ENCODE data around the gene CCDC6. TPM values are rescaled to one million over a fixed set of nuclear protein-coding genes. Genes with fewer than 3 reads are reported as not detected.
"Not testable (repeated sequence)": the region's sequence is repeated elsewhere in the genome, so short reads cannot be mapped to it uniquely, and the experiment has no call there.

The CCDC6 gene
- total RNA-seq, 1 experiment from 2014 or later: 14.5 TPM

DNA sequence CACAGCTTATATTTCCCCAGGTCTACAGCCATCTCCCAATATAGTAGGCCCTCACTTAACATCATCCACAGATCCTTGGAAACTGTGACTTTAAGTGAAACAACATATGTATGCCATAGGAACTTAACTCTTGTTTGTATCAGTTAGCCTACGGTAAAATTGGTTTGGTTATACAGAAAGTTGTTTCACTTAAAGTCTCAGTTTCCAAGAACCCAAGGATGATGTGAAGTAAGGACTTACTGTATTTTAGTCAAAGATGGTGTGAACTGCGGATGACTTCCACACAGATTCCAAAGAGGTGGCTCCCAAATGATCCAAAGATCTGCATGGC, 96.7 kb downstream of the CCDC6 start:
- DNase-seq (ENCODE audit: low spot score): no peak

DNA sequence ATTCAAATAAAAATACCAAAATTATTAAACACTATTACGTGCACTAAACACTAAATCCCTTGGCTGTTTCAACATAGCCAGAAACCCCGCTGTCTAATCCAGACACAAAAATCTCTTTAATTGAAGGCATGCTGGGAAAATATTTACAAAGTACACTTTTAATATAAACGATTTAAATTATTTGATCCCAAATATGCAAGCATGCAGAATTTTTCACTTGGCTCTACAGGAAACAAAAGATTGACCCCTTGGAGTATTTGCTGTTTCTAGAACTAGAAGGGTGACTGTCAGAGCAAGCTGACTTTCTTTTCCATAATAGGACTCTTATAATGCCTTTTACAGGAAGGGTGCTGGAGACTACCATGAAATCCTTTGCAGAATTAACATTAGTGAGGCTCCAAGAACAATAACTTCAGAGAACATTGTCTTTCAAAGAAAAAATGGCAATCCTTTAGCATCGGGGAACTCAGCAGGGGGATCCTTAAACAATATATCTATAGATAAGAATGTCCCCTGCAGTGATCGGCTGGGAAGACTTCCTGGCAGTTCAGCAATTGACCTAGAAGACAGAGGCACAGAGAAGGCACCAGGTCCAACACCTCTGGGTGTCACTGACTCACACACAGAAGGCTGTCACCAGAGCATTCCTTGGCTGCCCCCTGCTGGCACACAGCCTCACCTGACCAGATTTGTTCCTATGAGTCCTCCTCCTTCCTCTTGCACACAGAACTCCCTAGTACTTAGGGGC, 97.3 kb downstream of the CCDC6 start:
- peak; percentile 57 for DNase-seq (ENCODE audit: low spot score)

DNA sequence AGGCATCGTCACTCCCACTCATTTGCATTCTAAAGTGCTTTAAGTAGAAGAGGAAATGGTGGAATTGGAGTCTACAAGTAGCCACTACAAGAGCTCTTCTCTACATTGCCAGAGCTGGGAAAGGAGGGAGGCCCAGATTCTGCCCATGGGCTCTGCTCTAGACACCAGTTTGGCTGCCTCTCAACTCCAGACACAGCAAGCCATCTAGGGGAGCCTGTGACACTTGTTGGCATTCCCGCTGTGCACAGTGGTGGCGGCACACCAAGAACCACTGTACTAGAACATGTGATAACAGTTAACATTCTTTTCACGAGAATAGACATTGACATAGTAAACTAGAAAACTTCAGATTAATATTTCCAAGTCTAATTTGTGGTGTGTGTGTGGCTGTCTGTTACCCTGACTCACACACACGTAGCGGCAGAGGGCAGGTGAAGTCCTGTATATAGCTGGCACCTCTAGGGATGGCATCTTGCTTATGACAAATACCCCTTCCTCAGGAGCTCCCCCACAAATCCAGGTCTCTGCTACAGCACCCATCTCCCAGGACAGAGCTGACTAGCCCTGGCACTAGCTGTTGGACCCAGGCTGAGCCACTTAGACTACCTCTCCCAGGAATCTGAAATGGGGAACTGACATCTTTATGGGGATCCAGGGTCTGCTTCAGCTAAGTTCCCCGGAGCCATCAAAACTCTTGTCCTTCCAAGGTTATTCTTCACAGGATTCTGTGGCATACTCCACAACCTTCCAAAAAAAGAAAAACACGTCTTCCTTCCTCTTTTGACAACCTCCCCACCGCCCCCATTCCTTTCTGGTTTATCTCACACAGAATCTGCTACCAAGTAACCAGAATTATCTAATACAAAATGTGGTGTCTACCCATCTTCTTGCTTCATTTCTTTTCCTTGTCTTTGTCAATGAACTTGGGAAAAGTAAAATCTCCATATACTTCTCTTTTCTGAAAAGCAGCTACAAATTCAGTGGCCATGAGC, 98.4 kb downstream of the CCDC6 start:
- DNase-seq (ENCODE audit: low spot score): no peak

DNA sequence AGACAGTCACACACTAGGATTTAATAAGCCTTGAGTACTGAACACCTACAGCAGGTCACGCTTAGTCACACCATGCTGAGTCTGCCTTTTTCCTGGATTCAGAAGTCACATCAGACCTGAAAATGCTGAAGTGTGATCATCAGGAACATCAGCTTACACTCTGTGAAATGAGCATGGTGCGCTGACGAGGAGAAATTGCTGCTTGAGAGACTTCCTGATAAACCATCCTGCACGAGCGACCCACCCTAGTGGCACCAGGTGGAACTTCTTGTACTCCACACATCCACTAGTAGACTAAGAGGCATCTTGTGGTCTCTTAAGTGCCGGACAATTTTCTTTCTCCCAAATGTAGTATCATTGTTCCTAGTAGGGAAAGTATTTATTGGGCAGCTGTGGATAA, 101.3 kb downstream of the CCDC6 start:
- peak; percentile 16 for DNase-seq (ENCODE audit: low spot score)

DNA sequence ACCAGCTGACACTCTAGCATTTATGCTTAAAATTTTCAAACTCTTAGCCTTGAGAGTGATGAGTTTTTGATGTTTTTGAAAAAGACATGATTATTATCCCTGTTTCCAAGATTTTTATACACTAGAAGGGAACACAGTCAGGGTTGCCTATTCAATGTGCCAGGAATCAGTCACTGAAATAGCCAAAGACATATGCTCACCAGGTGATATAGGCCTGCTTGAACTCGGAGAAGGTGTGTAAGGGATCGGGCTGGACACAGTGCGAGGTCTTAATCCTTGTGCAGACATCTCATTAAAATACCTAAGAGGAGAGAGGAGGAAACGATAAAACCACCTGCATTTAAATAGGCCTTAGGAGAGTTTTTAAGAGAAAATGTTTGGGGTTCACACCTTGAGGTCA, 102.1 kb downstream of the CCDC6 start:
- no peak for DNase-seq (ENCODE audit: low spot score)

DNA sequence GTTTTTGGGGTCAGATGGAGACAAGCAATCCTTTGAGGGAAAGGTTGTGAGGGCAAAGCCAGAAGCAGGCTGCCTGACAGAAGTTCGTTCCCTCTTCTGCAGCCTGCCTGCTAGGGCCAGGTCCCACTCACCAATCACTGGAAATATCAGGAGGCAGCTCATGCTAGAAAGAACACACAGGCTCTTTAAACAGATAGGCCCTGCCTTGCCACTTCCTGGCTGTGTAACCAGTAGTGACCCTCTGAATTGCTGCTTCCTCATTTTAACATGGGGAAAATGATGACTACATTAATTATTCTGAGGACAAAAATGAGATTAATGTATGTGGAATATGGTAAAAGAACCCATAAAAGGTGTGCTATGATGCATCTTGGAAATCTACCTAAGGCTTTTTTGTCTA, 102.6 kb downstream of the CCDC6 start:
- no peak for DNase-seq (ENCODE audit: low spot score)

DNA sequence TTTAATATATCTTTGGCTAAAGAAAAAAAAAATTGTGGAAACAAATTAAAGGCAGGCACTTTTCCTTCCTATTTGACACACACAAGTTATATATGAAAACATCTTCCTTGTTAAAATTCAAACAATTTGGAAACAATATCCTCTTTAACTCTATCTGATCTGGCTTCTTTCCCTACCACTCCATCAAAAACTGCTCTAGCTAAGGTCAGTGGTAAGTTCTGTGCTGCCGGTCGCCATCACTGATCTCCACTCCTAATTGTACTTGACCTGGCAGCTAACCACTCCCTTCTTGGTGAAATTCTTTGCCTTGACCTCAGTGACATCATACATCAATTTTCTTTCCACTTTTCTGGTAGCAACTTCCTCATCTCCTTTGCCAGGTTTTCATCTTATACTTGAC, 105.2 kb downstream of the CCDC6 start:
- no peak for DNase-seq (ENCODE audit: low spot score)

DNA sequence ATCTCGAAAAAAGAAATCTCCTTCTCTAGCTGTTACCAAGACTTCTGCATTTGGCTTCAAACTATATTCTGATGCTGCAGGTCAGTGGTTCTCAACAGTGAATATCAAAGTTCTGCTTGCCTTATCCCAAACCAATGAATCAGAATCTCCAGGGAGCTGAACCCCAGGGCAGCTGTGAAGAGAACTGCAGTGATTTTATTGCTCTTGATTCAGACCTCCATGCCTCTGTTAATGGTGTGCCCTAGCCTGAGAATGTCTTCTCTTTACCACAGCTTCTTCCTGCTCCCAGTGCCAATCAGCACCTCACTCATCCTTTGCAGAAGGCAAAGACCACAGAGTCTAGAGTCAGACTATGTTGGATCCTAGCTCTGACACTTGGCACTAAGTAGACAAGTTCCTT, 106.9 kb downstream of the CCDC6 start:
- DNase-seq (ENCODE audit: low spot score): no peak

DNA sequence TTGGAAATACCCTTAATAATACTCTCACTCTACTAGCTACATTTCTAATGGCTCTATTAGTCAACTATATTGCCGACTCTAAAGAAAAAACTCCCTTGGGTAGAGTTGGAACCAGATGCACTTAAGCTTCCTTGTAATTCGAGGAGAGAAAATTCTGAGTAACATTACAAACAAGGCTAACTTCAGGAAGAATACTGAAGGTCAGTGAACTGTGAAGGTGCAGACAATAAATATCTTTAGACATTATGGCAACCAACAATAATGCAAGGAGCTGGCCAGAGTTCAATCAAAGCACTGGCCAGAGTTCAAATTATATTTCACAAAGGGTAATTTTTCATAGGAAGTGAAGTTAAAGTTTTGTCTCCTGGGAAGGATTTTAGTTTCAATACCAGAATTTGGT, 112.4 kb downstream of the CCDC6 start:
- no peak for DNase-seq (ENCODE audit: low spot score)

DNA sequence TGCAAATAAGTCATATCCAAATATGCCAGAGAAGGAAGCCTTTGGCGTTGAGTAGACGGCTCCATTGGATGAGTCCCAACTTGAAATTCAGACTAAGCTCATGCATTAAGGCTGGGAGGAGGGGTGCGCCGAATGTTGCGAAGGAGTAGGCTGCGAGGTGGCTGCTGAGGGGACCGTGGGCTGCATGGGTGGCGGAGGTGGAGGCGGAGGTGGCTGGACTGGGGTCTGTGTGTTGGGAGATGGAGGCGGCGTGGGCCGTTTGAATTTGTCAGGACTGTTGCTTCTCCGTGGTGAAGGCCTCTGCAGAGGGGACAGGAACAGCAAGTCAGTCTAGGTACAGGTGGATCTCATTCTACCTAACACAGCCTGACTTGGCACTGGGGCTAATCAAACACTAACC, 113.5 kb downstream of the CCDC6 start:
- DNase-seq (ENCODE audit: low spot score): no peak

DNA sequence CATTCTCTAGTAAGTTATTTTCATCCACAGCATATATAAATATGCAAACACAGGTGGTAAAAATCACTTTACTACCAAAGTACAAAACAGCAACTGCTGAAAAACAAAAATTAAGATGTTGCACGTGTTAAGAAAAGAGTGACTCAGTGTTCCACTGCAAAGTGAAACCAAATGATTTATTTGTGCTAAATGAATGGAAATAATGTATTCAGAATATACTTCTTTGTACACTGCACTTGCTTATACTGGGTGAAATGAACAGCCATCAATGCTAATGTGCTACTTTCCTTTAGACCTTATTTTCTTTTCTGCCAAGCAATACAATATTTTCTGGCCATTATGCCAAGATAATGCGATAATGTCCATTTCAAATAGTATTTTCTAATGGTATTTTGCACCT, 114.8 kb downstream of the CCDC6 start:
- no peak for DNase-seq (ENCODE audit: low spot score)

DNA sequence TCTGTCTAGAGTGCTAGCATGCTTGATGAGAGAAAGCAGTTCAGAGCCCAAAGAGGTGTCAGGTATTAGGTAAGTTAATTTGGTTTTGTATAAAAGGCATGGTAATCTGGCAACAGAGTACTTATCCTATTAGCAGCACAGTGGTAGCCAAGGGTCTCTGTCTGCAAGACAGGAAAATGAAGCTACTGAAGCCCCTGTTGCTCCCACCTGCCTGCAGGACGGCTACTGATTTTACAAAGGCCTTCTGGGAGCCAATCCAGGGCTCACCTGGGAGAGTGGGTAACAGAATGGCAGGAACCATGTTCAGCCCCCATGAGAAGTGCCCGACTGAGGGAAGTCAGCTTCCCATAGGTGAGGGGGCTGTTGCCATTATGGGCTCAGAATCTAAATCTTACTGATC, 116.3 kb downstream of the CCDC6 start:
- not testable (repeated sequence) for DNase-seq (ENCODE audit: low spot score)

DNA sequence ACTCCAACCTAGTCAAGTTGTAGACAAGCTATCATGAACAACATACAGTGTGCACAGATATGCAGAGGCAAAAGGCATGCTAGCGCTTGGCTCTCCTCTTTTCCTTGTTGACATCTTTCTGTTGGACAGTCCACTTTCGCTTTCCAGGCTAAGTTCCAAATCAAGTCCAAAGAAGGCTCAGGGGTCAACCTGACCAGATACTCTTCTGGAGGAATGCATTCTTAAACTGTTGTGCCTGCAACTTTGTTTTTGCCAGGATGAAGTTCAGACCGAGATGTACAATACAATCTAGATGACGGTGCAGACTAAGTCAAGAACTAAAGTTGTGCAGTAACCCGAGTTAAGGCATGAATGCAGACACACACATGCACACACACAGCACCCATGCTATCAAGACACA, 117.4 kb downstream of the CCDC6 start:
- DNase-seq (ENCODE audit: low spot score): not testable (repeated sequence)

DNA sequence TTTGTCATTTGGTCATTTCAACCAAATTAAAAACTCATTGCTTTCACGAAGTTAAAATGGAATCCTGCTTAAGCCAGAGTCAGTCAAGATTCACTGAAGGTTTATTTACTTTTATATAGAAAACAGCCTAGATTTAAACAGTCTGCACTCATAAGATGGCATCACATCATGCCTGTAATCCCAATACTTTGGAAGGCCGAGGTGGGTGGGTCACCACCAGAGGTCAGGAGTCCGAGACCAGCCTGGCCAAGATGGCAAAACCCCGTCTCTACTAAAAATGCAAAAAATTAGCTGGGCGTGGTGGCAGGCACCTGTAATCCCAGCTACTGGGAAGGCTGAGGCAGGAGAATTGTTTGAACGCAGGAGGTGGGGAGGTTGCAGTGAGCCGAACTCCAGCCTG, 119.3 kb downstream of the CCDC6 start:
- DNase-seq (ENCODE audit: low spot score): not testable (repeated sequence)

DNA sequence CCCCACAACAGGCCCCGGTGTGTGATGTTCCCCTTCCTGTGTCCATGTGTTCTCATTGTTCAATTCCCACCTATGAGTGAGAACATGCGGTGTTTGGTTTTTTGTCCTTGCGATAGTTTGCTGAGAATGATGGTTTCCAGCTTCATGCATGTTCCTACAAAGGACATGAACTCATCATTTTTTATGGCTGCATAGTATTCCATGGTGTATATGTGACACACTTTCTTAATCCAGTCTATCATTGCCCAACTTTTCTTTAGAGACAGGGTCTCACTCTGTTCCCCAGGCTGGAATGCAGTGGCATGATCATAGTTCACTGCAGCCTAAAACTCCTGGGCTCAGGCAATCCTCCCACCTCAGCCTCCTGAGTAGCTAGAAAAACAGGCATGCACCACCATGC, 120.9 kb downstream of the CCDC6 start:
- not testable (repeated sequence) for DNase-seq (ENCODE audit: low spot score)

DNA sequence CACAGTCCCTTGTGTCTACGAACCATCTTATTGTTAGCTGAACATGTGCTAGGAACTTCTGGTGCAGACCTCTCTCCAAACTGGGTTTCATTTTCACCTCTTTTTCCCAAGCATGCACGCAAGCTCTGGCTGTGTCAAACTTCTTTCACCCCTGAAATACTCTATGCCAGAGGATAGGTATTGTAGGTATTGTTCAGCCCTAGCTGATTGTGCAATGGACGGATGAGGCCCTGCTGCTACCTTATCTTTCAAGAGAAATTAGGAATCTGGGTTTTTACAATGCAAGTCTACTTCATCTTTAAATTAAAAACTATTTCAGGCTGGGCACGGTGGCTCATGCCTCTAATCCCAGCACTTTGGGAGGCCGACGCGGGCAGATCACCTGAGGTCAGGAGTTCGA, 124.8 kb downstream of the CCDC6 start:
- no peak for DNase-seq (ENCODE audit: low spot score)

DNA sequence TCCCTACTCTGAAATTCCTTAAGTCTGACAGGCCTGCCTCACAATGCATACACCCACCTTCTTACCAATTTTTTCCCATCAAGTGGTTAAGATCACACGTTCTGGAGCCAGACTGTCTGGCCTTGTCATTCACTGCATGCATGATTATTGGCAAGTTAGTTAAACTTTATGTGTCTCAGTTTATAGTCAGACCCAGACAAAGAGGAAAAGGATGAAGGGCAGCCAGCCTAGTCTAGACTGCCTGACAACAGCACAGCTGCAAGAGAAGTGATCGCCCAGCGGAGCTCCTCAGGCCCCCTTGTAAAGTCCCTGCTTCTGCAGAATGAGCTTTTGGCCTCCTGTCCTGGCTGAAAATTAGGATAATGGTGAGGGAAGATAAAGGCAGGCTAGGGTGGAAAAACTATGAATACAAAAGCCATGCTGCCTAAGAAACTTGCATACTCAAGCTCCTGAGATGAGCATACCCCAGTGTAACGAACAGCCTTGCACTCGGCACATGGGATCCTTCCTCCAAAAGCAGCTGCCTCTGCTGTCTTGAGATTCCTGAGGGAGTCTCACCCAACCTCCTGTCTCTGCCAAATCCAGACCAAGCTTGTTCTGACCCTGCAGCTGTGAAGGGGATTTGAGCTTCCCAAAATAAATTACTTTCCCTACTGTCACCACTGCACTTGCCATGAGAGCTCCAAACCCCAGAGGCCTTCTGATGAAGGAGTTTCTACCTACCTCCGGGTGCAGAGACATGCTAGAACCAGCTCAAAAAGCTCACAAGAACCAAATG, 126.4 kb downstream of the CCDC6 start:
- no peak for DNase-seq (ENCODE audit: low spot score)

DNA sequence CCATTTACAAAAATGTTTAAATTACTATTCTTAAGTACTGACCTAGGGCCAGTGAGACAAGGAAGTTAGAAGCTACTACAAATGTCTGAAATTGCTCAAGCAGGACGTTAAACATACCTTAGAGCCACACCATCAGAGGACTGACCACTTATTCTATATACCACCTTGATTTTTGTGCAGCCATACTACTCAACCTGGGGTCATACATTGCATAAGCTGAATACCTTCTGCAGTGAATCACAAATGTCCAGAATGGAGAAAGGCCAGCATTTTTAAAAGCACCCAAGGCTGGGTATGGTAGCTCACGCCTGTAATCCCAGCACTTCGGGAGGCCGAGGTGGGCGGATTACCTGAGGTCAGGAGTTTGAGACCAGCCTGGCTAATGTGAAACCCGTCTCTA, 131.9 kb downstream of the CCDC6 start:
- DNase-seq (ENCODE audit: low spot score): no peak

DNA sequence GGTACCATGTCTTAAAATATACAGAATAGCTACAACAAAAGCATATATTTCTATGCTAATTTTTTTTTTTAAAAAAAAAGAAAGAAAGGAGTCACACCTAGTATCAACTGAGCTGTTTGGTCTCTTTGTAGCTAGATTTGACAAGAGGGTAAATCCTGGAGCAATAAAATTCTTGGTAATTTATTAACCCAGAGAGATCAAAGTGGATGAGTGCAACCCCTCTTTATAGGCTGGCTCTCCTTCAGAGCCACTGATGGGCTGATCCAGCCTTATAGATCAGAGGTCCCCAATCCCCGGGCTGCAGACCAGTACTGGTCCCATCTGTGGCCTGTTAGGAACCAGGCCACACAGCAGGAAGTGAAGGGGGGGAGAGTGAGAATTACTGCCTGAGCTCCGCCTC, 133.3 kb downstream of the CCDC6 start:
- no peak for DNase-seq (ENCODE audit: low spot score)

DNA sequence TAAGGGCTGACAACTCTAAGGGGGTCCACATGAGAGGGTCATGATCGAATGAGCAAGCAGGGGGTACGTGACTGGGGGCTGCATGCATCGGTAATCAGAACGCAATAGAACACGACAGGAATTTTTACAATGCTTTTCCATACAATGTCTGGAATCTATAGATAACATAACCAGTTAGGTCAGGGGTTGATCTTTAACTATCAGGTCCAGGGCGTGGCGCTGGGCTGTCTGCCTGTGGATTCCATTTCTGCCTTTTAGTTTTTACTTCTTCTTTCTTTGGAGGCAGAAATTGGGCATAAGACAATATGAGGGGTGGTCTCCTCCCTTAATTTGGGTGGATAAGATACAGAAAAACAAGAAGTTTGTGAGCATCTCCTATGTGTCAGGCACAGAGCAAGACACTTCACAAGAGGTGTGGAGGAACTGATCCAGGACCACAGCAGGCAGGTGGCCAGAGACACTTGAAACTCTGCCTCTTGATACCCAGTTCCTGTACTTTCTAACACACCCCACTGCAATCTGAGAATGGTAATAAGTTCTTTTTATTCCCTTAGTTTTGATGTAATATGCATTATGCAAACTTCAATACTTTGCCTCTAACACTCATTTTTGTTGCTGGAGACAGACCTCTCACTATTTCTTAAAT, 135.1 kb downstream of the CCDC6 start:
- no peak for DNase-seq (ENCODE audit: low spot score)

DNA sequence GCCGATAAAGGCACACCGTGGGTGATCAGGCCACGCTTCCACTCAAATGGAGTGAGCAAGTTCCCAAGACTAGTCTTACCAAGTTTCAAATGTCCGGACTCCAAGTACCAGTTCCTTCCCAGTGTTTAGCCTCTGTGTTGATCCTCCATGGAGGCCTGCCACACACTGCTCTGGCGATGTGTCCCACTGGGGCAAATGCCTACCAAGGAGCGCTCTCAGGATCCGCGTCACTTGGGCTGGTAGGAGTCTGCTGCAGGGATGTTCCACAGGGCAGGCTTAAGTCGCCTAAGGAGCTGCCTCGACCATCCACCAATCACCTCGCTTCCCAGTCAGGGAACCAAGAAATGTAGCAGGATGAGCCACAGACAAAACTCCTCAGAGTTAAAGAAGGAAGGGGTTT, 135.7 kb downstream of the CCDC6 start:
- DNase-seq (ENCODE audit: low spot score): no peak

DNA sequence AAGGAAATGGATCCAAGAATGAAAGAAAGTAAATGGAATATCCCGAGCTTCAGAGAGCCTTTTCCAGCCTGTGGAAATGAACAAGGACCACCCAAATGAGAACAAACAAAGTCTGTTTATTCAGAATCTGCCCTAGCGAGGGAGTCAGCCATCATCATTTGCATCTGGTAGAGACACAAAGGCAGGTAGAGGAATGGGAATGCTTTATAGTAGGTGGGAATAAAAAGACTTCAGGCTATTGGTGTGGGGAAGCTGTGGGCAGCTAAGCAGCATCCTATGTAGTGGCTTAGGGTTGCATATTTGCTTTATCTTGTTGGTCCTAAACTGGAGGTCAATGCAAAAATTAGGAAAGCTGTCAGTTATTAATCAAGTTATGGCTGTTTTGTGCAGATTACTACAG, 143.9 kb downstream of the CCDC6 start:
- no peak for DNase-seq (ENCODE audit: low spot score)

All from H4 (cell line).